GM21825 (cell line): Measurements from ENCODE around the gene PITPNB.

Experiments used
- ATAC-seq: cut with Tn5 transposase; IDR thresholded peaks from one replicate; pipeline ENCODE4 v1.9.1; 2021; ENCODE audit warnings: mild to moderate bottlenecking, moderate library complexity; ENCODE audit not compliant: unreplicated experiment

The PITPNB gene

DNA sequence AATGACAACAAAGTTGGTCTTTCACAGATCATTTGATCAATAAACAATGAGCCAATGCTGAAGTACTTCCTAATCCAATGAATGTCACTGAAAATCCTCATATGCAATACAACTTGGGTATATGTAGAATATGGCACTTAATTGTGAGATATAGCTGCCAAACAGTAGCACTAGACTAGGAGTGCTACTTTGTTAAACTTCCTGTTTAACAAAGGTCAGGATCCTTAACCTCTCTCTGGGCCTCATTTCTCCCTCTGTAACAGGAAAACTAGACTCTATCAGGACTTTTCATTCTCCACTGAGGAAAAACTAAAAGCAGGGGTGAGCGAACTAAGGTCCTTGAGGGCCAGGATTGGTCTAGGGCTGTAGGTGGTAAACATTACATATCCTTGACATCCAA is 56.1 kb downstream of the PITPNB start:
- no peak for ATAC-seq

DNA sequence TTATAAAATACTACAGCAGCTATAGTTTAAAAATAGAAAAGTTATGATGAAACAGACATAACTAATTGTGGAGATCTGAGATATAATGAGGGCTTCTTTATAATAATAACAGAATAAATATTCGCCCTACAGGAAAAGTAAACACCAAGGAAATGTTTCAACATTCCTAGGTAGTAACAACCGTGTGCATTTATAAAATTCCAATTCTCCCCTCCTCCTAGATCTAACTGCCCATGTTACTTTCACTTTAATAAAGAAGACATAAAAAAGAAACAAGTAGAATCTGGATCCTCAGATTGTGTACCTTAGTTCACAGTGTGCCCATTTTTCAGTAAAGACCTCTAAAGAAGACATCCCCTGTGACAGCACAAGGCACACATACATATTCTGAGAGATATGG is 59.7 kb downstream of the PITPNB start:
- no peak for ATAC-seq

DNA sequence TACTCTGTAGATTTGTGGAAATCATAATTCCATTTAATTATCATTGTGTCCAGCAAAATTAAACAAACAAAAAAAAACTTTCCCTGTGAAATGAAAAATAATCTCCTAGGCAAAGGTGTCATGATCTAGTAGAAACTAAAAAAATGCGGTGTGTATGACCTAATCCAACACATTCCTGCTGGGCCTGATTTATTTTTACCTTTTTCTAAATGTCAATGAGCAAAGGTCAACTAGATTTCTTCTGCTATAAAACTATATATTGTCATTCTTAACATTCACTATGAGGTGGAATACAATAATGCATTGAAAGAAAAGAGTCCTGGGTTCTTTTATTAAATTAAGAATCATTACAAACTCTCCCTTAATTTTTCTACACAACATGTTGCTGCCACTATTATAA is 60.4 kb downstream of the PITPNB start:
- ATAC-seq = no peak

DNA sequence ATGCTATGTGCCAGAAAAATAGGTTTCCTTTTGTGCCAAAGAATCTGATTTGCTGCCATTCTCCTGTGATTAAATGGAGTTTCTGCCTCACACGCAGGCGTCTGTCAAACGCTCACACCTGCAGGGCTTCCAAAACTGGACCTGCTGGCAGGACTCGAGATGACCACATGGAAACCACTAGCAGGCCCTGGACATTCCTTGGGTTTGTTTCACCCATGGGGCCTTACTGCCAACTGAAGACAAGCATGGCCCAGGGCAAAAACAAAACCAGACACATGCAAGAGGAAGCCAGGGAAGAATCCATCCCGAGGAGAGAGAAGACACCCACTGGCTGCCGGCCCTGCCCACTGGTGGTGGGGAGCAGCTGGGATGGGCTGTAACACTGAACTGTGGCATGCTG is 61.6 kb downstream of the PITPNB start:
- ATAC-seq = no peak

DNA sequence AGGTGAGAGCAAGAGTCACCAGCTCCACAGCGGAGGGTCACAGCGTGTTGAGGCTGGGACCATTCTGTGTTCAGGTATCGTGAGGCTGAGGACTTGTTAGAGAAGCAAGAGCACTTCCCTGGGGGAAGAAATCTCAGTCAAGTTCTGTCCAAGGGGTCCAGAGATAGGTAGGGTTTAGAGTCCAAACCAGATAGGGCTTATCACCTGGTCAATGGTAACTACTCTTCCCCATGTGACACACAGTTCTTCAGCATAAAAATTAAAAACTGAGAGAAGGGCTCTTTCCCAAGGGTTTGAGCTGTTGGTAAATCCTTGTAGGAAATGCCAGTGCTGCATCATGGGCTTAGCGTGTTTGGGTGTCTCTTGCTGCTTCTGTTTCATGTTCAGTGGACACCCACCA is 62.7 kb downstream of the PITPNB start:
- no peak for ATAC-seq

DNA sequence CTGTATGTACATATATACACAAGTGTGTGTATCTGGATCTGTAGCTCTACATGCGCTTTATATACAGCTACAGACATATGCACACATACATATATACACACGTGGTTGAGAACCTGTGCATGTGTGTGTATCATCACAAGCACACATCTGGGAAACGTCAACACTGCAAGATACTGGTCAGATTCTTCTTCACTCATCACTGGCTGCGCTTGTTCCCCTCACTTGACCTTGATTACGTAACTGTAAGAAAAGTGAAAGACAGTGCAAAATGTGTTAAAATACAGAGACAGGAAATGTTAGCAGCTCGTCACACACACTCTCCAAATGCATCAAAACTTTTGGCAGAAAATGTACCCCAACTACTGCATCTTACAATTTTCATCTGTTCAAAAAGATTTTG is 65.6 kb downstream of the PITPNB start:
- no peak for ATAC-seq

DNA sequence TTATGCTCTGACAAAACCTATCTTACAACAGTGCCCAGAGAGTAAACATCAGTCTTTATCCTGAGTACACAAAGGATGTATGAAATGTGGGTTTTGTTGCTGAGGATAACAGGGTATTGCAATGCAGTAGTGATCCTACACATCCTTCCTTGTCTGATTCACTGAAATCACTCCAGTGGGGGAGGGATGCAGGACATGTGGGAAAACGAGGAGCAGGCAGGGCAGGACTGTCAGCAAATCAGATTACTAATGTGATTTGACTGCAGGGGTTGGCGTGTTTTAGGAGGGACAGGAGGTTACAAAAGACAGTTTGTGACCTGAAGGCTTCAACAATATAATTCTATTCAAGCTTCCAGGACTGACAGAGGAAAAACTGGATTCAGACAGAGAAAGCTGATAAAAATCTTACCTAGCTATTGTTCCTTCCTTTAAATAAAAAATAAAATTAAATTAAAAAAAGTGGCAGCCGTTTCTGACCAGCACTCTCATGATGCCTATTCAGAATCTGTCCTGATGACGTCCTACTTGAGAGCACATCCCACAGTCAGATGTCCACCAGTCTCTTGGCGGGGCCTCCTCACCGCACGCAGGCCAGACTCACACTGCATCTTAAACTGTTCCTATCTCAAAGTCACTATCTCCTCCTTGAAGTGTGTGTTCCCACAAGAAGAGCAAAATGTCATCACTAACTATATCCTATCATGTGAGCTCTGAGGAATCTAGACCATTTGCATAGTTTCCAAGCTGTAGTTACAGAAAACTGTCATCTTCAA is 66.9 kb downstream of the PITPNB start:
- ATAC-seq = no peak

DNA sequence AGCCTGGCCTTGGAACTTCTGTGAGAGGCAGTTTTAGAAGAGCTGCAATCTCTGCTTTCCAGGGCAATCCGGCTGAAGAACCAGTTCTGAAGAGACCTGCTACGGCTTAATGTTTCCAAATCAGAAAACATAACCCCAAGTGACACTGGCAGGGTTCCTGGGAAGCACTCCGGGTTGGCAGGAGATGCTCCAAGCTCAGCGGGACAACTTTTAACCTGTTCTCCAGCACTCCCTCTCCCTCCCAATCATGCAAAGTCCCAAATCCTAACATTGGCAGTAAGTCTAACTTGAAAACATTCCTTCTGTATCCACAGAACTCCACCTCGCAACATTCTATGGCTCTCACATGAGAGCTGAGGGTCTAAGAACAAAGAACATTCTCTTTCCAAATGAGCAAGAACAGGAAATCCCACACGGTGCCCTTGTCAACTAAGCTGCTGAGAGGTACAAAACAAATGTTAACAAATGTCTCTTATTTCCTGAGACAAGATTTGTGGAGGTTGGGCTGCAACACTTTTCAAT is 69.0 kb downstream of the PITPNB start:
- ATAC-seq = no peak

DNA sequence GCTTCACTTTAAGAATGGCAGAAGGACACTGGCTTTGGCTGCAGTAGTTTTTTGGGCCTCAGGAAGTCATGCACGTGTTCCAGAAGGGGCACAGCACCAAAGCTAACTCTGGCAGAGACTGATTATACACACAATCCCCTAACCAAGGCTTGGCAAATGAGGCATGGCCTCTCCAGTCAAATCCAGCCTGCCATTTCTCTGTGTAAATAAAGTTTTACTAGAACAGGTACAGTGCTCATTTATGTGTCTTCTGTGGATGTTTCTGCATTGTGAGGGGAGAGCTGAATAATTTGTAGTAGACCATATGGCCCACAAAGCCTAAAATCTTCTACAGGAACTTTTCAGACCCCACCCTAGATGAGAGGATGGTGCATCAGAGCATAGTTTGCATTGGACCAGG is 71.1 kb downstream of the PITPNB start:
- no peak for ATAC-seq

DNA sequence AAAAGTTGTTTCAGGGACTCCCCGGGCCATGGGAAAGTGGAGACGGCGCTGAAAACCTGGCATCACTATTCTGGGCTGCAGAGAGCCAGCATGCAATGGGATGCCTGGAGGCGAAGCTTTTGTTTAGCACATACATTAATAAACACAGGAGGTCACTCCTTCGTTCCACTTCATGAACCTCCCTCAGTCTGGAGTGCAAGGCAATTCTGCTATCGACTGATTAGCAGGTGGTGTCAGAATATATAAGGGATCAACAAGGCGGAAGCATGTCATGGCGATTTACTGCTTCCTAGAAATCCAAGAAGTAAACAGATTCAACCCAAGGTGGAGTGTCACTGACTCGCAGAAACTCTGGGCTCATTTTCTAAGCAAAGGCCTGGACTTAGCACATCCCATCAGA is 72.1 kb downstream of the PITPNB start:
- no peak for ATAC-seq

DNA sequence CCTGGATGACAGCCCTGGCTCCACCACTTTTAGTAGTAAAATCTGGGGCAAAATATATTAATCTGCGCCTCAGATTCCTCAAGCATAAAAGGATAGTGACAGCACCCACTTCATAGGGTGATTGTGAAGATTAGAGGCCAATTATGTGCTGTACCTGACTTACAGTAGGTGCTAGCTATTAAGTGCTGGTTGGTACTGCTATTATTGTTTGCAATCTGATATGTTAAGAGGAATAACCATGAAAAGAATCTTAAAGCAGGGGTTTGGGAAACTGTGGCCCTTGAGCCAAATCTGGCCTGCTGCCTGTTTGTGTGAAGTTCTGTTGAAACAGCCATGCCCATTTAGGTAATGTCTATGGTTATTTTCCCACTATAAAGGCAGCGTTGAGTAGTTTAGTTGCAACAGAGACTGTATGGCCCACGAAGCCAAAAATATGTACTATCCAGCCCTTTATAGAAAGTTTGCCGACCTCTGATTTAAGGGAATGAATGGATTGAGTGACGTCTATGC is 72.8 kb downstream of the PITPNB start:
- ATAC-seq = no peak

DNA sequence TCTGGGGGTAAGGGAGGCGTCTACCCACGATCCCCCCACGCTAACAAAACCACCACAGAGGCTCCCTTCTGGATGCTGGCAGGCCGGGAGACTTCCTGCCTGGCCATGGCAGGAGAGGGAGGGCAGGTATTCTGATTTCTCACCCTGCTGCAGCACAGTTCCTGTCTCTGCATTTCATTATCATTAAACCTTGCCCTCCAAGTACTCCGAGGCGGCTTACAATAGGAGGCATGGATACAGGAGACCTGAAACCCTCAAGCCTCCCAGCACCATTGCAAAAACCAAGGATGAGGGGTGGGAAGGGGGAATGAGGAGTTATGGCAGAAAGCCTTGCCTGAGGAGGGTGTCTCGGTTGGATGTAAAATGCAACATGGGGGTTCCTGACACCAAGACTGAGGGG is 73.4 kb downstream of the PITPNB start:
- no peak for ATAC-seq

DNA sequence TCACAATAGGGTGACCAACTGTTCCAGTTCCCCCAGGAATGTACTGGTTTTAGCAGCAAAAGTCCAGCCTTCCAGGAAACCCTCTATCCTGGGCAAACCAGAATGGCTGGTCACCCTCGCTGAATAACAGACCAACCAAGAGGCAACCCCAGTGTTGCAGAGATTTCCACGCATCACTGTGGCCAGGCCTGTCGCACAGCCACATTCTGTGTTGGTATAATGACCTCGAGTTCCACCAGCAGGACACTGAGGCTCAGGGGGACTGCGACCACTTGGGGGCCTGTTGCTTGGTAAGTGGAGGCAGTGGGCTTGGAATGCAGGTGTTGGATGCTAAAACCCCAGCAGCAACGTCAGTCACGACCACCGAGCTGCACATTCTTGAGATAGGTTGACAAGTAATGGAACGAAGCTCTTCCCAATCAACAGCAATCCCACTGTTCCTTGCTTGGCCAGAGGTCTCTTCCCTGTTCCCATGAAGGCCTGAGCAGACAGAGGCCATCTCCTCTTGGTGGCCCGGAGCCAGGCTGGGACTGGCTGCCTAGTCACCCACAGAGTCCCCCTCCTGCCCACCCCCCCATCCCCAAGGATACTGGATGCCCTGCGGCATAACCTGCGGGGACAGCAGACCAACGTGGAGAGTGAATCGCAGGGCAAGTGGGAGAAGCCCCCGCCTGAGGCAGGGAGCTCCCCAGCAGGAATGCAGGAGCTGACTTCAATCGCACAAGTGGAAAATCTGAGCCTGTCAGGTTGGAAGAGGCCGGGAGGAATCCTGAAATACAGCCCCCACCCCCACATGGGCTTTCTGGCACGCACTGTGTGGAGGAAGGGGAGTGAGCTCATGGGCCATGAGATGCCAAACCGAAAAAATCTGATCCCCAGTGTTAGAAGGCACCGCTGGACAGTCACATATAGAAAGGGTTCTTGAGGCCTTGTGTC is 74.1 kb downstream of the PITPNB start:
- ATAC-seq = no peak

DNA sequence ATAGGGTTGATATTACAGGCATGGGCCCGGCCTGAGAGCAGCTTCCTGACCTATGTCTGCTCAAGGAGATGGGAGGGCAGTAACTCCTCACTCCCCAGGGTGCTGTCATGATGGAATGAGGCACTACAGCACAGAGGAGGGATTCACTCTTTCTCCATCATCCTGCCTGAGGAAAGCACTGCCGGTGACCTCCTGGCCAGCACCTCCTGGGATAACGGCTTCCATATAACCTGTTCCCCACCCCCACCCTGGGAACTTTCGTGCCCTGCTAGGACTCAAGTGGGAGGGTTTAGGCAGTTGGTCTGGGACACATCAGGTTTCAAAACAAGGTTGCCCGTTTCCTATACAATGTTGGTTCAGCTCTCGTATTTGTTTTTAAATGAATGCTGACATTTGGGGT is 74.8 kb downstream of the PITPNB start:
- ATAC-seq = no peak

DNA sequence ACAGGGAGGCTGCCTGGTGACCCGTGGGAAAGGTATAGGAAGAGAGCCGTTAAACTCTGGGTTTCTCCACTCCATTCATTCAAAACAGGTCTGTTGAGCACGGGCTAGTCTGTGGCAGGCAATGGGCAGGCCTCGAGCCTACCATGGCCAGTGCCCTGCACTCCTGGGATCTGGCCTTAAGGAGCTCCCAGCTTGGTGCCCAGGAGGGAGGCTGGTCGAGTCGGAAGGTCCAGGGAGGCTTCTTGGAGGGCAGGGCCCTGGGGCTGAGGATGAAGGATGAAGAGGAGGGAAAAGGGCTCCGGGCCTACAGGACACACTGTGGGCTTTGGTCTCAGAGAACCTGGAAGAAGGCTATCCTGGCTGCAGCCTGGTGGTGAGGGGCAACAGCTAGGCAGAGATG is 75.6 kb downstream of the PITPNB start:
- no peak for ATAC-seq

DNA sequence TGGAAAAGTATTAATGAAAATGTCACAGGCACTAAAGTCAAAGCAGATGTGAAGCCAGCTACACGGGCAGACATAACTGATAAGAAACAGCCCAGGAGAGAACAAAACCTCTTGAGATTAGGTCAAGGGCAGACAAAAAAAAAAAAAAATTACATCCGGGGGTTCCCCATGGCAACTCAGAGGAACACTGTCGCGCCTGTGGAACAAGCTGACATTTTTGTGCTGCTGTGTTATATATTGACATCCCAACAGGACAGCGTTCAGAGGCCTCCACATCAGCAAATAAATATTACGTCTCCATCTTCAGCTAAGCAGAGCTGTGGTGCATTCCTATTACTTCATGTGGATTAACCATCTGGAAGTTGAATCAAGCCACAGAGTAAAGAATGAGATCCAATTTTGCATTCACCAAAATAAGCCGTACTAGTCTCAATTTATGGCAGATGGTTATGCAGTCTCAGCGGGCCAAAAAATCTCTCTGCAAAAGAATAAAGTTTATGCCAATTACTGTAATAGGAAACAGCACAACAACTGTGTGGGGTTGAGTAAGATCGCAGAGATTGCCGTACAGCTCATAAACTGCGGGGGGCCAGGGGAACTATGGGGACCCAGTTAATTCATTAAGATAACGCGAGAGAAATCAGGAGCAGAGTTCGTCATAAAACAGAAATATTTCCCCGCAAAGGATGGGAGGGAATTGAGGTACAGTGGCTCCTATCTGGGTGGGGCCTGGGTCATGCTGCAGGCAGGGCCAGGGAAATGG is 76.2 kb downstream of the PITPNB start:
- no peak for ATAC-seq

DNA sequence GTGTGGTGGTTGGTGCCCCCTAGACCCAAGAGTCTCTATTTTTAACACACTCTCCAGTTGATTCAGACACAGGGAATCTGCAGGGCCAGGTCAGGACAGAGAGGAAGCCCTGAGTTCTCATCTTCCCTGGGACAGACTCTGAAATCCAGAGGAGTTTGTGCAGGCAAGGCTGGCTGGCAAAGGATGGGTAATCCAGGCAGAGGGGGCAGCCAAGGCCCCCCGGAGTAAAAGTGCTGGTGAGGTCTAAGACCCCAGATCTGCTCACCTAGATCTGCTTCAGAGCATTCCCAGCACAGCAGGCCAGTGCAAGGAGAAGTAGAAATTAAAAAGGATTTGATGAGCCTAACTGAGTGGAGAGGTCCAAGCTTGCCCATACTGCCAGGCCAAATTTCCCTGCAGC is 76.9 kb downstream of the PITPNB start:
- no peak for ATAC-seq

DNA sequence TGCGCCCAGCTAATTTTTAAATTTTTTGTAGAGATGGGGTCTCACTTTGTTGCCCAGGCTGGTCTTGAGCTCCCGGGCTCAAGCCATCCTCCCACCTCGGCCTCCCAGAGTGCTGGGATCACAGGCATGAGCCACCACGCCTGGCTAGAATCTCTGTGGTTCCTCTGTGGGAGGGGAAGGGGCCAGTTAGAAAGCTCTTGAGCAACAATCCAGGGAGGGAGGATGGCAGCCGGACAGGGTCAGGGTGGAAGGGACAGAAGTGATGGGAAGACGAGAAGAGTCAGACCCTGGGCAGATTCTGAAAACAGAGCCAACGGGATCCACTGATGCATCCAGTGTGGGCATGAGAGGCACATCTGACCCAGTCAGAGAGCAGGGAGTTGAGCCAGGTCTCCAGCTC is 78.6 kb downstream of the PITPNB start:
- no peak for ATAC-seq

DNA sequence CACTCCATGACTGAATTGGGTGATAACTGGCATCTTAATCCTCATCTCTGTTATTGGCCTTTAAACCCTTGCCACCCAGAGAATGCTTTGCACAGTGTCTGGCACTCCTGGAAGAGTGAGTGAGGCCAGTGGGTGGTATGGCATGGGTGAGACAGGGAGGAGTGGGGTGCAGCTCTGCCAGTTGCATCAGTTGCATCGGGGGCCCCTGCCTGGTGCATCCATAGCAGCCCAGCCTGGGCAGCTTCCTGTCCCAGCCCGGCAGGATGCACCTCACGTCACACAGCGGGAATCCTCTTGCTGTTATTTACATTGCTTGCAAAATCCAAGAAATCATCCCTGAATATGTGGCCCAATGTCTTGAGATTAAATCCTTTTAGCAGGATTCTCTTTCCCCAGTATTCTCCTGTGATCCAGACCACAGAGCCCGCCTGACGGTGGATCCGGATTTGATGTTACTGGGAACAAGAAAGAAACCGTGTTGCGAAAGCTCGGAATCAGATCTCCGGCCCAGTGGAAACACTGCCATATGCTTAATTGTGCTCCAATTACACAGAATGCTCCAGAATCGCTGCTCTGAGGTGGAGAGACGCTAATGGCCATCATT is 79.9 kb downstream of the PITPNB start:
- ATAC-seq = no peak

DNA sequence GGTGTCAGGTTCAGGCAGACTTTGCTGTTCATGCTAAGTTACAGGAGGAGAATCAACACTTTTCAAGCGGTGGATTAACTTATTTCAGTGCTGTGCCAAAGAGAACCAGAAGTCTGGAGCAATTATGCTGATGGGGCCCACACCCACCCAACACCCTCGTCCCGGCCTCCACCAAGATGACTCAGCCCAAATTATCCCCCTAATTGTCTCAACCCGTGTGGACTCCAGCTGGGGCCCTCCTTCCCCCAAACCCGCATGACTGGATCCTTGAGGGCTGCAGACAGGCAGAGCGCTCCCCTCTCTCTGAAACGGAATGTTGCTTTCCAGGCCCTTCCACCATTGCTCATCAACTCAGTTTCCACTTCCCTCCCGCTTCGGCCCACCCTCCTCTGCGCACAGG is 82.9 kb downstream of the PITPNB start:
- ATAC-seq = no peak

DNA sequence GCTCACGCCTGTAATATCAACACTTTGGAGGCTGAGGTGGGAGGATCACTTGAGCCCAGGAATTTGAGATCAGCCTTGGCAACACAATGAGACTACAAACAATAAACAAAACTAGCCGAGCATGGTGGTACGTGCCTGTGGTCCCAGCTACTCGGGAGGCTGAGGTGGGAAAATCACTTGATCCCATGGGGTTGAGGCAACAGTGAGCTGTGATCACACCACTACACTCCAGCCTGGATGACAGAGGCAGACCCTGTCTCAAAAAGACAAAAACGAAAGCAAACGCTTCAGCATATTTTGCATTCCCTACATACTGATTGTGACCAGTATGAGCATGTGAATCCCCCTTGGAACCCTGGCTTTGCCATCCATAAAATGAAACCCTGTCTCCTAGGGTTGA is 83.6 kb downstream of the PITPNB start:
- no peak for ATAC-seq
